KOPT-K1 (cell line): ENCODE data around the gene RLBP1.

Source experiments
- H3K27ac ChIP-seq: fragments of 200-600 bp; sonication (generic); 2 replicates; pipeline ENCODE4 v1.5.1; 2016; ENCODE audit warnings: antibody characterized with exemption, mild to moderate bottlenecking, low read depth, low read length; ENCODE audit not compliant: poor library complexity, severe bottlenecking
- H3K36me3 ChIP-seq: fragments of 200-600 bp; sonication (generic); 2 replicates; pipeline ENCODE4 v1.5.1; 2017; ENCODE audit warnings: antibody characterized with exemption, mild to moderate bottlenecking, low read length, moderate library complexity; ENCODE audit not compliant: insufficient read depth
- H3K9me3 ChIP-seq: fragments of 200-600 bp; sonication (generic); 2 replicates; pipeline ENCODE4 v1.5.1; 2017; ENCODE audit warnings: antibody characterized with exemption, low read length, mild to moderate bottlenecking; ENCODE audit not compliant: insufficient read depth, poor library complexity, severe bottlenecking

Gene RLBP1

GRCh38 chr15:89196994-89197393 lies 24.4 kb downstream of the RLBP1 start:
- H3K9me3 ChIP-seq, result no peaks in the 10 kb centered on the region
- no peak overlapping the region for H3K27ac ChIP-seq
- H3K36me3 ChIP-seq, result peaks cover 32% of the 10 kb centered on the region; the same call in 1 of the 2 replicates

- H3K36me3 ChIP-seq, result peaks cover 37% of the 10 kb centered on the region; the same call in 1 of the 2 replicates
- H3K9me3 ChIP-seq, result no peaks in the 10 kb centered on the region
- no peak overlapping the region for H3K27ac ChIP-seq
Measured at GRCh38 chr15:89196241-89196640, 25.1 kb downstream of the RLBP1 start.

- H3K27ac ChIP-seq, result no peak overlapping the region
- H3K36me3 ChIP-seq, result peaks cover 41% of the 10 kb centered on the region; the same call in 1 of the 2 replicates
- no peaks in the 10 kb centered on the region for H3K9me3 ChIP-seq
Measured at GRCh38 chr15:89195836-89196235, 25.5 kb downstream of the RLBP1 start.

GRCh38 chr15:89194608-89195007 lies 26.8 kb downstream of the RLBP1 start:
- Histone ChIP-seq H3K27ac (no peak overlapping the region), H3K9me3 (no peaks in the 10 kb centered on the region), H3K36me3 (peaks cover 54% of the 10 kb centered on the region; the same call in 1 of the 2 replicates)

GRCh38 chr15:89192766-89193165 lies 28.6 kb downstream of the RLBP1 start:
- Histone ChIP-seq H3K9me3 (no peaks in the 10 kb centered on the region), H3K27ac (no peak overlapping the region), H3K36me3 (peaks cover 70% of the 10 kb centered on the region; the same call in 1 of the 2 replicates)

GRCh38 chr15:89192136-89192535 lies 29.2 kb downstream of the RLBP1 start:
- H3K9me3 ChIP-seq, result no peaks in the 10 kb centered on the region
- peaks cover 71% of the 10 kb centered on the region; the same call in 1 of the 2 replicates for H3K36me3 ChIP-seq

GRCh38 chr15:89187986-89188514 lies 33.3 kb downstream of the RLBP1 start:
- no peaks in the 10 kb centered on the region for H3K9me3 ChIP-seq
- peaks cover 54% of the 10 kb centered on the region; the same call in 1 of the 2 replicates for H3K36me3 ChIP-seq
- H3K27ac ChIP-seq, result no peak overlapping the region

More at GRCh38 chr15:89192136-89192535, 29.2 kb downstream of the RLBP1 start:
- no peak overlapping the region for H3K27ac ChIP-seq

GRCh38 chr15:89187301-89187985 lies 33.9 kb downstream of the RLBP1 start:
- Histone ChIP-seq H3K36me3 (peaks cover 49% of the 10 kb centered on the region; the same call in 1 of the 2 replicates), H3K9me3 (no peaks in the 10 kb centered on the region), H3K27ac (no peak overlapping the region)

GRCh38 chr15:89186803-89187202 lies 34.6 kb downstream of the RLBP1 start:
- Histone ChIP-seq H3K9me3 (no peaks in the 10 kb centered on the region), H3K27ac (no peak overlapping the region), H3K36me3 (peaks cover 42% of the 10 kb centered on the region; the same call in 1 of the 2 replicates)

- Histone ChIP-seq H3K36me3 (peaks cover 26% of the 10 kb centered on the region; the same call in 1 of the 2 replicates), H3K27ac (no peak overlapping the region), H3K9me3 (no peaks in the 10 kb centered on the region)
Measured at GRCh38 chr15:89184886-89185526, 36.4 kb downstream of the RLBP1 start.

GRCh38 chr15:89184357-89184756 lies 37.0 kb downstream of the RLBP1 start:
- Histone ChIP-seq H3K27ac (no peak overlapping the region), H3K9me3 (no peaks in the 10 kb centered on the region), H3K36me3 (peaks cover 21% of the 10 kb centered on the region; the same call in 1 of the 2 replicates)

- H3K36me3 ChIP-seq, result peaks cover 24% of the 10 kb centered on the region
Measured at GRCh38 chr15:89179966-89180875, 41.2 kb downstream of the RLBP1 start.

GRCh38 chr15:89178307-89178977 lies 42.9 kb downstream of the RLBP1 start:
- H3K27ac ChIP-seq, result no peak overlapping the region
- H3K9me3 ChIP-seq, result no peaks in the 10 kb centered on the region
- peaks cover 24% of the 10 kb centered on the region for H3K36me3 ChIP-seq

More at GRCh38 chr15:89179966-89180875, 41.2 kb downstream of the RLBP1 start:
- Histone ChIP-seq H3K27ac (no peak overlapping the region), H3K9me3 (no peaks in the 10 kb centered on the region)

GRCh38 chr15:89177633-89178306 lies 43.6 kb downstream of the RLBP1 start:
- Histone ChIP-seq H3K27ac (no peak overlapping the region), H3K36me3 (peaks cover 26% of the 10 kb centered on the region), H3K9me3 (no peaks in the 10 kb centered on the region)
